ENCODE data around the gene CRYZL1.

The CRYZL1 gene

DNA sequence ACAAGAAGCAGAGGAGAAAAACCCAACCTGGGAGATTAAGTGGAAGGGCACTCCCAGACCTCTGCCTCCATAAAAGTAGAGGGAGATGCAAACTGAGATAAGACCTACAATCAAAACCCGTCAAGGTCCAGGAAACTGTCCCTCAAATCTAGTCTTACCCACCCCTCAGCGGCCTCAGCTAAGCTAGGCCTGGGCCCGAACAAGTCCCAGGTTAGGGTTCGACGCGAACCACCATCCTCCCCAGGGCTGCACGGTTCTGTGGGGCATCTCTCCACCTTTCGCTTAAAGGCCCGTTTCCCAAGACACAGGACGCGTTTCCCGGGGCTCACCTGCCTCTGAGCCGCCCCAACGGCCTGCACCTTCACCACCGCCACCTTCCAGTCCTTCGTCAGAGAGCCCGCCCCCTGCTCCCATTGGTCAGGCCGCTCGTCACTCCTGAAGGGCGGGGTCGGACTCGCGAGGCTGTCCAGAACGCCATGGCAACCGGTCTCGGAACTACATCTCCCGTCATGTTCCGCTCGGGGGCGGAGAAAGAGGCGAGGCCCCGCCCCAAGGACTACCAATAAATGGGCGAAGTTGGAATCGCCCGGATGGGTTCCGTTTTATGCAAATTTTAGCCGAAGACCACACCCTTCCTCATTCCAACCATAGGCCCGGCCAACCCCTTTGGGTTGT is at the start of gene CRYZL1:
CRYZL1 (minus strand) TSS at position 390 of the 675 bp plus-strand sequence. CDS start 10,190 bp downstream, outside the sequence.
- H3K4me3 ChIP-seq (ENCODE audit: low read length): peak within 1 kb of the TSS; percentile 97
- DNase-seq (ENCODE audit: low read depth): peak; percentile 100
- TF ChIP-seq, protein P1, sequence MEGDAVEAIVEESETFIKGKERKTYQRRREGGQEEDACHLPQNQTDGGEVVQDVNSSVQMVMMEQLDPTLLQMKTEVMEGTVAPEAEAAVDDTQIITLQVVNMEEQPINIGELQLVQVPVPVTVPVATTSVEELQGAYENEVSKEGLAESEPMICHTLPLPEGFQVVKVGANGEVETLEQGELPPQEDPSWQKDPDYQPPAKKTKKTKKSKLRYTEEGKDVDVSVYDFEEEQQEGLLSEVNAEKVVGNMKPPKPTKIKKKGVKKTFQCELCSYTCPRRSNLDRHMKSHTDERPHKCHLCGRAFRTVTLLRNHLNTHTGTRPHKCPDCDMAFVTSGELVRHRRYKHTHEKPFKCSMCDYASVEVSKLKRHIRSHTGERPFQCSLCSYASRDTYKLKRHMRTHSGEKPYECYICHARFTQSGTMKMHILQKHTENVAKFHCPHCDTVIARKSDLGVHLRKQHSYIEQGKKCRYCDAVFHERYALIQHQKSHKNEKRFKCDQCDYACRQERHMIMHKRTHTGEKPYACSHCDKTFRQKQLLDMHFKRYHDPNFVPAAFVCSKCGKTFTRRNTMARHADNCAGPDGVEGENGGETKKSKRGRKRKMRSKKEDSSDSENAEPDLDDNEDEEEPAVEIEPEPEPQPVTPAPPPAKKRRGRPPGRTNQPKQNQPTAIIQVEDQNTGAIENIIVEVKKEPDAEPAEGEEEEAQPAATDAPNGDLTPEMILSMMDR (IDR thresholded peaks at IDR 0.05; ENCODE audit: insufficient read depth, low read depth, low read length, missing control alignments): no peak

DNA sequence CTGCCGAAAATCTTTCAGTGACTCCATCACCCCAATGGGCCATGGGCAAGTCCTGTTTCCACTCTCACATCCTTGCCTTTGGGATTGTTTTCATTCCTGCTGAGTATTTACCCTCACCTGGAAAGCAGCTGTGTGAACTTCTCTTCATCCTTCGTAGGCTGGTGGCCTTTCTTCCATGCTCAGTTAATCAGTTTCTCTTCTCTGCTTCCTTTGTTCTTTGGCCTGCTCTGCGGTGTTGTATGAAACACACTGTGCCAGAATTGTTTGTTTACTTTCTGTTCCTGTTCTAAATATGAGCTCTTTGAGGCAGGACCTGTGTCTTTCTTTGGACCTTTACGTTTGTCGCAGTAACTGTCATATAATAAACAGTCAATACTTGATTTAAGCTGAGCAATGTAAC is 49.3 kb upstream of the CRYZL1 start:
- no peak for DNase-seq (ENCODE audit: low read depth)
- H3K4me3 ChIP-seq (ENCODE audit: low read length): no peak overlapping the region
- TF ChIP-seq, protein P1 (IDR thresholded peaks at IDR 0.05; ENCODE audit: insufficient read depth, low read depth, low read length, missing control alignments): no peak

DNA sequence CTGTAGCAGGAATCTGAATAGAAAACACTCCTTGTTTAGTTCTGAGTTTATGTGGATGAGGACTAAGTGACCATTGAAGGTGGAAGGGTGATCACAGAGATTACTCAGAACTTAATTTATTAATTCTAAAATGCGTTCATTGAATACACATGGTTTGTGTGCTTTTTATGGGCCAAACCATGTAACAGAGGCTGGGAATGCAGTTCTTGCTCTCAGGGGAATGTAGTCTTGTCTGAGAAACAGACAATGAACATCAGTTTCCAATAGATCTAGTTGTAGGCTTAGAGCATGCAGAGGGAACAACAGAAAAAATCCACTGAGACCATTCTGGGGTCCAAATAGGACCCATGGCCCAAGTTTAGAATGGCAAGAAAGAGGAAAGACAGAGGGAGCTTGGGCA is 46.8 kb upstream of the CRYZL1 start:
- no peak for DNase-seq (ENCODE audit: low read depth)
- TF ChIP-seq, protein P1 (IDR thresholded peaks at IDR 0.05; ENCODE audit: insufficient read depth, low read depth, low read length, missing control alignments): no peak
- H3K4me3 ChIP-seq (ENCODE audit: low read length): no peak overlapping the region

DNA sequence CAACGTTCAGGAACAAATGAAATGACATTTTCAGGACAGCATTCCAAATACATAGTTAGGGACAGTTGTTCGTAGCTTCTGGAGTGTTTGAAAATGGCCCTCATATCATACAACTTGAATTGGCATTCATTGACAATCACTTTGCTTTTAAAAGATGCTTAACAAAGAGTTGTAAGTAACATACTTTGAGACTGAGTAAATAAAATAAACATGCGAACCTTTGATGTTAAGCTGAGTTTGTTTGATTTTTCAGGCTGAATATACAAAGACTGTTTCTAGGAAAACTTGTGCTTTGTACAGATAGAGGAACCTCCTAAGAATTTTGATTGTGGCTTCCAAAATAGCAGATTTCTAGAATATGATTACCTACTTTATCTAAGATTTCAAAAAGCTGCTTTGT is 46.1 kb upstream of the CRYZL1 start:
- no peak overlapping the region for H3K4me3 ChIP-seq (ENCODE audit: low read length)
- DNase-seq (ENCODE audit: low read depth): no peak
- TF ChIP-seq, protein P1 (IDR thresholded peaks at IDR 0.05; ENCODE audit: insufficient read depth, low read depth, low read length, missing control alignments): no peak

DNA sequence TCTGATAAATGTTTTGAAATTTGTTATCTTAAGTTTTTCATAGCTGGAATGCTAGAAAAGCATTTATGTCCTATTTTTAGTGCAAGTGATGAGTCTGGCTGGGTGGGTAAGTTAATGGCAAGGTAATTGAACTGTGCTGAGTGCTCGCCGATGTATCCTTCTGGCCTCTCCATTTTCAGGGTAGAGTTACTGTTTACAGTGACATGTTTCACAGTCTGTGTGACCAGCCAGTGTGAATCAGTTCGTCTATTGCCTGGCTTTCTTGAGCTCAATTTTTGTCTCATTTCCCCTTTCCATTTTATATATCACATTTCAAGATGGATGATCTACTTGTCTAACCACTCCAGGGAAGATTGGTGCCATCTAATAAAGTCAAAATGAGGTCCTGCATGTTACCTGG is 44.8 kb upstream of the CRYZL1 start:
- TF ChIP-seq, protein P1 (IDR thresholded peaks at IDR 0.05; ENCODE audit: insufficient read depth, low read depth, low read length, missing control alignments): no peak
- no peak overlapping the region for H3K4me3 ChIP-seq (ENCODE audit: low read length)
- DNase-seq (ENCODE audit: low read depth): no peak

DNA sequence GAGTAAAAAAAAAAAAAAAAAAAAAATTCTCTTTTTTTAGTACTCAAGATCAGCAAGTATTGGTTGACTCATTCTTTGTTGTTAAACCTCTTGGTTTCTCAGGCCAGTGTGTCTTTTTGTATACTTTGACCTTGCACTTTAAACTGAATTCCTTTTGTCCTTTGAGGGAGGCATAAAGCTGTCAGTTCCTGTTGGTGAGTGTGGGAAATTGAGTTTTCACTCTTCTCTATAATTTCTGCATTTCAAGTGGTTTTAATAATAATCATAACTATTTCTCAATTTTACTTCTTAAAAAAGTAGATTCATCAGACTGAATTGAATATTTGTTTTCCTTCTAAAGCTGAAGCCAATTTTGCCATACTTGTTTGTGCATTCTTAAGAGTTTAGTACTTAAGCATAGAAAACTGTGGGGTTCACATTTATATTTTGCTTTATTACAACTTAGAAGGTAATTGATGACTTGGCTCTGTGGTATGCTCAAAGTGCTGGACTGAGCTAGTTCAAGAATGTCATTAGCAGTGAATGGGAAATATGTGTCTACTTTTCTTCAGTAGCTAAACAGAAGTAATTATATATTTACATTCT is 44.2 kb upstream of the CRYZL1 start:
- TF ChIP-seq, protein P1 (IDR thresholded peaks at IDR 0.05; ENCODE audit: insufficient read depth, low read depth, low read length, missing control alignments): no peak

More for the DNA sequence above, 44.2 kb upstream of the CRYZL1 start:
- DNase-seq (ENCODE audit: low read depth): peak; percentile 63
- no peak overlapping the region for H3K4me3 ChIP-seq (ENCODE audit: low read length)

Measured in epithelial cell of esophagus (primary cell).